ENCODE measurements around the gene NFATC1.

The NFATC1 gene

GRCh38 chr18:79552140-79552631, 156.5 kb downstream of the NFATC1 start:
- Histone ChIP-seq H2AFZ (ENCODE audit: low read depth, low read length) (no peak overlapping the region), H3K4me2 (ENCODE audit: low read length) (no peak overlapping the region), H3K79me2 (ENCODE audit: low read length) (no peaks in the 10 kb centered on the region), H3K27ac (ENCODE audit: low read length) (no peak overlapping the region), H4K20me1 (ENCODE audit: insufficient read depth, low read length) (no peaks in the 10 kb centered on the region), H3K9ac (ENCODE audit: low read length) (no peak overlapping the region), H3K27me3 (ENCODE audit: low read depth, low read length) (no peaks in the 10 kb centered on the region), H3K36me3 (replicated peaks; ENCODE audit: low read depth, low read length) (no peaks in the 10 kb centered on the region), H3K4me1 (ENCODE audit: low read length) (no peaks in the 10 kb centered on the region), H3K9me3 (ENCODE audit: insufficient read depth, low read length) (no peaks in the 10 kb centered on the region), H3K4me3 (ENCODE audit: low read length) (no peak overlapping the region)
- TF ChIP-seq, protein P1, sequence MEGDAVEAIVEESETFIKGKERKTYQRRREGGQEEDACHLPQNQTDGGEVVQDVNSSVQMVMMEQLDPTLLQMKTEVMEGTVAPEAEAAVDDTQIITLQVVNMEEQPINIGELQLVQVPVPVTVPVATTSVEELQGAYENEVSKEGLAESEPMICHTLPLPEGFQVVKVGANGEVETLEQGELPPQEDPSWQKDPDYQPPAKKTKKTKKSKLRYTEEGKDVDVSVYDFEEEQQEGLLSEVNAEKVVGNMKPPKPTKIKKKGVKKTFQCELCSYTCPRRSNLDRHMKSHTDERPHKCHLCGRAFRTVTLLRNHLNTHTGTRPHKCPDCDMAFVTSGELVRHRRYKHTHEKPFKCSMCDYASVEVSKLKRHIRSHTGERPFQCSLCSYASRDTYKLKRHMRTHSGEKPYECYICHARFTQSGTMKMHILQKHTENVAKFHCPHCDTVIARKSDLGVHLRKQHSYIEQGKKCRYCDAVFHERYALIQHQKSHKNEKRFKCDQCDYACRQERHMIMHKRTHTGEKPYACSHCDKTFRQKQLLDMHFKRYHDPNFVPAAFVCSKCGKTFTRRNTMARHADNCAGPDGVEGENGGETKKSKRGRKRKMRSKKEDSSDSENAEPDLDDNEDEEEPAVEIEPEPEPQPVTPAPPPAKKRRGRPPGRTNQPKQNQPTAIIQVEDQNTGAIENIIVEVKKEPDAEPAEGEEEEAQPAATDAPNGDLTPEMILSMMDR (IDR thresholded peaks at IDR 0.05; ENCODE audit: low read depth, low read length), result no peak

- H3K27me3 ChIP-seq (ENCODE audit: low read depth, low read length), result no peaks in the 10 kb centered on the region
- no peak for TF ChIP-seq EZH2phosphoT487 (IDR thresholded peaks at IDR 0.05; ENCODE audit: low read depth)
- no peaks in the 10 kb centered on the region for H4K20me1 ChIP-seq (ENCODE audit: insufficient read depth, low read length)
- no peaks in the 10 kb centered on the region for H3K9me3 ChIP-seq (ENCODE audit: insufficient read depth, low read length)
- H3K4me3 ChIP-seq (ENCODE audit: low read length), result no peak overlapping the region
- H3K9ac ChIP-seq (ENCODE audit: low read length), result no peak overlapping the region
- no peak overlapping the region for H3K27ac ChIP-seq (ENCODE audit: low read length)
- no peaks in the 10 kb centered on the region for H3K79me2 ChIP-seq (ENCODE audit: low read length)
- H3K4me1 ChIP-seq (ENCODE audit: low read length), result no peaks in the 10 kb centered on the region
- H3K36me3 ChIP-seq (replicated peaks; ENCODE audit: low read depth, low read length), result no peaks in the 10 kb centered on the region
- no peak overlapping the region for H3K4me2 ChIP-seq (ENCODE audit: low read length)
- no peak overlapping the region for H2AFZ ChIP-seq (ENCODE audit: low read depth, low read length)
Observed at GRCh38 chr18:79552696-79553095, 157.0 kb downstream of the NFATC1 start.

- Histone ChIP-seq H2AFZ (ENCODE audit: low read depth, low read length) (no peak overlapping the region), H3K4me2 (ENCODE audit: low read length) (no peak overlapping the region), H3K27me3 (ENCODE audit: low read depth, low read length) (no peaks in the 10 kb centered on the region), H3K4me3 (ENCODE audit: low read length) (no peak overlapping the region), H3K36me3 (replicated peaks; ENCODE audit: low read depth, low read length) (no peaks in the 10 kb centered on the region), H3K4me1 (ENCODE audit: low read length) (no peaks in the 10 kb centered on the region), H3K9ac (ENCODE audit: low read length) (no peak overlapping the region), H4K20me1 (ENCODE audit: insufficient read depth, low read length) (no peaks in the 10 kb centered on the region), H3K9me3 (ENCODE audit: insufficient read depth, low read length) (no peaks in the 10 kb centered on the region), H3K79me2 (ENCODE audit: low read length) (no peaks in the 10 kb centered on the region), H3K27ac (ENCODE audit: low read length) (no peak overlapping the region)
- TF ChIP-seq EZH2phosphoT487 (IDR thresholded peaks at IDR 0.05; ENCODE audit: low read depth), result no peak
- TF ChIP-seq, protein P1 (IDR thresholded peaks at IDR 0.05; ENCODE audit: low read depth, low read length), result no peak
Observed at GRCh38 chr18:79553154-79553553, 157.4 kb downstream of the NFATC1 start.

DNA sequence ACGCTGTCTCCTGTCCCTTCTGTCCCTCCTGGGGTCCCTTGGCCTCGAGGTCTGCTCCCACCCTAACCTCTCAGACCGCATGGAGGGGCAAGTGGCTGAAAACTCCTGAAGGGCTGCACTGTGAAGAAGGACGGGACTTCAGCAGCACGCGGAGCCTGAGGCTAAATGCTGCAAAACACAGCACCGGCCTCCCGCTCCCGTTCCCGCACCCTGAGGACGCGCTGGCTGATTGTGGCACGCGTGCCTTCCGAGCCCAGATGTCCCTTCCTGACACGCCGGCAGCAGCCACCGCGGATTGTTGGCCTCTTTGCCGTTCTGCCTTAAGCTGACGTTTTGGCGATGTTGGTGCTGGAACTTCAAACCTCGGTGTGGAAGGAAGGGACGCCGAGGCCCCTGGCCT, 158.0 kb downstream of the NFATC1 start:
- H4K20me1 ChIP-seq (ENCODE audit: insufficient read depth, low read length), result no peaks in the 10 kb centered on the region
- no peaks in the 10 kb centered on the region for H3K36me3 ChIP-seq (replicated peaks; ENCODE audit: low read depth, low read length)
- no peak overlapping the region for H3K27ac ChIP-seq (ENCODE audit: low read length)
- no peak overlapping the region for H3K9ac ChIP-seq (ENCODE audit: low read length)
- no peaks in the 10 kb centered on the region for H3K79me2 ChIP-seq (ENCODE audit: low read length)
- no peaks in the 10 kb centered on the region for H3K4me1 ChIP-seq (ENCODE audit: low read length)
- no peak overlapping the region for H2AFZ ChIP-seq (ENCODE audit: low read depth, low read length)
- H3K27me3 ChIP-seq (ENCODE audit: low read depth, low read length), result no peaks in the 10 kb centered on the region
- no peak overlapping the region for H3K4me2 ChIP-seq (ENCODE audit: low read length)
- no peak overlapping the region for H3K4me3 ChIP-seq (ENCODE audit: low read length)
- H3K9me3 ChIP-seq (ENCODE audit: insufficient read depth, low read length), result no peaks in the 10 kb centered on the region
- no peak for TF ChIP-seq EZH2phosphoT487 (IDR thresholded peaks at IDR 0.05; ENCODE audit: low read depth)
- TF ChIP-seq, protein P1 (IDR thresholded peaks at IDR 0.05; ENCODE audit: low read depth, low read length), result no peak

DNA sequence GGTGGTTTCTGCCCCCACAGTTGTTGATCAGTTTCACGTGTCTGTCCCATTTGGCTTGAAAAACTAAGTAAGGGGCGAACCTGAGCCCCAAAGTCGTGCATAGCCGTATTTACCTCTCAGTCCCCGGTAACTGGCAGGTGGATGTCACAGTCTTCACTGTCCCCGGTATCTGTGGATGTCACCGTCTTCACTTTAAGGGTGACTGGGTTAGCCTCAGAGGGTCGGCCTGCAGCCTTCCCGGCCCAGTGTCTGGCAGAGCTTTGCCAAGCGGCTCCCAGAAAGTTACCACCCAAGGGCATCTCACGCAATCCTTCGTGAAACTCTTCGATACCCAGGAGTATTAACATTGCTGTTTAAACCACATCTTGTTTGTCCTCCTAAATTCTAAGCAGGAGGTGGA, 158.6 kb downstream of the NFATC1 start:
- Histone ChIP-seq H3K4me2 (ENCODE audit: low read length) (no peak overlapping the region), H3K4me1 (ENCODE audit: low read length) (no peaks in the 10 kb centered on the region), H3K9ac (ENCODE audit: low read length) (no peak overlapping the region), H2AFZ (ENCODE audit: low read depth, low read length) (no peak overlapping the region), H3K79me2 (ENCODE audit: low read length) (no peaks in the 10 kb centered on the region), H3K36me3 (replicated peaks; ENCODE audit: low read depth, low read length) (no peaks in the 10 kb centered on the region), H3K9me3 (ENCODE audit: insufficient read depth, low read length) (no peaks in the 10 kb centered on the region), H3K27ac (ENCODE audit: low read length) (no peak overlapping the region), H3K27me3 (ENCODE audit: low read depth, low read length) (no peaks in the 10 kb centered on the region), H4K20me1 (ENCODE audit: insufficient read depth, low read length) (no peaks in the 10 kb centered on the region), H3K4me3 (ENCODE audit: low read length) (no peak overlapping the region)
- TF ChIP-seq EZH2phosphoT487 (IDR thresholded peaks at IDR 0.05; ENCODE audit: low read depth), result no peak
- TF ChIP-seq, protein P1 (IDR thresholded peaks at IDR 0.05; ENCODE audit: low read depth, low read length), result no peak

Measured in OCI-LY3 (cell line).